Measurements from ENCODE around the gene MAMLD1. TPM values are rescaled to one million over a fixed set of nuclear protein-coding genes. Genes with fewer than 3 reads are reported as not detected.

The MAMLD1 gene
- total and polyA plus RNA-seq, 2 donors (not counting 3 experiments of a cell fraction or from before 2014, with no cell fraction given): 2.5 to 5.6 TPM

- no peak for TF ChIP-seq GATA2 (IDR thresholded peaks at IDR 0.05; ENCODE audit: insufficient read depth, insufficient read length, low read depth, low read length)
- TF ChIP-seq EZH2 (IDR thresholded peaks at IDR 0.05; ENCODE audit: borderline replicate concordance, low read depth, low read length, severe bottlenecking): no peak
- no peak for TF ChIP-seq POLR2A (IDR thresholded peaks at IDR 0.05; ENCODE audit: low read depth, low read length)
- no peak for TF ChIP-seq MYC (IDR thresholded peaks at IDR 0.05; ENCODE audit: low read depth, low read length)
- TF ChIP-seq MAX (IDR thresholded peaks at IDR 0.05; ENCODE audit: insufficient read depth, insufficient read length): no peak
- no peak for TF ChIP-seq CTCF (IDR thresholded peaks at IDR 0.05; ENCODE audit: extremely low read depth in 1 of 2, insufficient read depth in 1 of 2, low read depth in 1 of 2, low read length in 2 of 2)
- no peak for TF ChIP-seq FOS (IDR thresholded peaks at IDR 0.05; ENCODE audit: borderline replicate concordance, insufficient read depth, low read length)
- no peak for TF ChIP-seq POLR2AphosphoS5 (IDR thresholded peaks at IDR 0.05; ENCODE audit: insufficient read depth, low read depth, low read length)
- no peak for TF ChIP-seq JUN (IDR thresholded peaks at IDR 0.05; ENCODE audit: borderline replicate concordance, insufficient read depth, insufficient read length, low read depth)
- BruUV-seq (replicated peaks): no TSS peak
- intact Hi-C loops (cut with micrococcal nuclease): no loop called here
- H4K20me1 ChIP-seq (replicated peaks; ENCODE audit: control insufficient read depth, extremely low read depth, insufficient read depth, low read length): no peaks in the 10 kb centered on the region
- dilution Hi-C loops (cut with MboI; ENCODE audit: extremely low pct_ligation_motif_present, low sequenced_read_pairs): no loop called here
- H3K9me3 ChIP-seq (replicated peaks; ENCODE audit: control insufficient read depth, insufficient read depth, low read length): no peaks in the 10 kb centered on the region
- no peaks in the 10 kb centered on the region for H3K9me1 ChIP-seq (replicated peaks; ENCODE audit: control insufficient read depth, extremely low read depth, insufficient read depth, low read length)
- DNase-seq (ENCODE audit: low read depth, low spot score) (no peak), FAIRE-seq (no peak)
- H3K36me3 ChIP-seq (ENCODE audit: control insufficient read depth in 2 of 2, extremely low read depth in 1 of 2, insufficient read depth in 2 of 2, low read length in 2 of 2): no peaks in the 10 kb centered on the region
- no peak overlapping the region for H2AFZ ChIP-seq (ENCODE audit: low read depth, low read length)
- ChIA-PET POLR2A (no interaction called here), CTCF (no interaction called here)
- H3K4me2 ChIP-seq (ENCODE audit: insufficient read depth, low read length): no peak overlapping the region
- no peaks in the 10 kb centered on the region for H3K27me3 ChIP-seq (ENCODE audit: control insufficient read depth in 2 of 2, insufficient read depth in 2 of 2, low read length in 2 of 2)
- no peaks in the 10 kb centered on the region for H3K4me1 ChIP-seq (ENCODE audit: control insufficient read depth, extremely low read depth, insufficient read depth, low read length)
- no peaks in the 10 kb centered on the region for H3K79me2 ChIP-seq (ENCODE audit: control insufficient read depth, insufficient read depth, low read length)
- no peak overlapping the region for H3K4me3 ChIP-seq (replicated peaks in 1 of 3; ENCODE audit: insufficient read depth in 1 of 3, low read depth in 1 of 3, low read length in 3 of 3)
- no peak overlapping the region for H3K9ac ChIP-seq (replicated peaks; ENCODE audit: extremely low read depth, insufficient read depth, low read length)
- no peak overlapping the region for H3K27ac ChIP-seq (ENCODE audit: insufficient read depth, low read depth, low read length)
These were observed 43.5 kb downstream of the MAMLD1 start for GRCh38 chrX:150406596-150406995.

All from endothelial cell of umbilical vein (primary cell).